HG03575 (cell line): ENCODE results near the gene XG.

Source experiments
- ATAC-seq: cut with Tn5 transposase; IDR thresholded peaks from one replicate; pipeline ENCODE4 v1.9.1; 2021; ENCODE audit not compliant: unreplicated experiment, insufficient number of reproducible peaks, low FRiP score; ENCODE audit errors: extremely low read depth

Gene XG

GRCh38 chrX:2846992-2847391 lies 95.2 kb downstream of the XG start:
- ATAC-seq, result no peak

GRCh38 chrX:2848871-2849301 lies 97.0 kb downstream of the XG start:
- ATAC-seq, result no peak

GRCh38 chrX:2854918-2855317 lies 103.1 kb downstream of the XG start:
- ATAC-seq, result no peak

- no peak for ATAC-seq
Measured at GRCh38 chrX:2855761-2856160, 103.9 kb downstream of the XG start.

GRCh38 chrX:2857566-2857965 lies 105.7 kb downstream of the XG start:
- no peak for ATAC-seq

- no peak for ATAC-seq
Measured at GRCh38 chrX:2859197-2859797, 107.5 kb downstream of the XG start.

- no peak for ATAC-seq
Measured at GRCh38 chrX:2862404-2862803, 110.6 kb downstream of the XG start.

GRCh38 chrX:2863646-2864045 lies 111.8 kb downstream of the XG start:
- no peak for ATAC-seq
